ENCODE data around the gene ZNF777.

- TF ChIP-seq, protein P1, sequence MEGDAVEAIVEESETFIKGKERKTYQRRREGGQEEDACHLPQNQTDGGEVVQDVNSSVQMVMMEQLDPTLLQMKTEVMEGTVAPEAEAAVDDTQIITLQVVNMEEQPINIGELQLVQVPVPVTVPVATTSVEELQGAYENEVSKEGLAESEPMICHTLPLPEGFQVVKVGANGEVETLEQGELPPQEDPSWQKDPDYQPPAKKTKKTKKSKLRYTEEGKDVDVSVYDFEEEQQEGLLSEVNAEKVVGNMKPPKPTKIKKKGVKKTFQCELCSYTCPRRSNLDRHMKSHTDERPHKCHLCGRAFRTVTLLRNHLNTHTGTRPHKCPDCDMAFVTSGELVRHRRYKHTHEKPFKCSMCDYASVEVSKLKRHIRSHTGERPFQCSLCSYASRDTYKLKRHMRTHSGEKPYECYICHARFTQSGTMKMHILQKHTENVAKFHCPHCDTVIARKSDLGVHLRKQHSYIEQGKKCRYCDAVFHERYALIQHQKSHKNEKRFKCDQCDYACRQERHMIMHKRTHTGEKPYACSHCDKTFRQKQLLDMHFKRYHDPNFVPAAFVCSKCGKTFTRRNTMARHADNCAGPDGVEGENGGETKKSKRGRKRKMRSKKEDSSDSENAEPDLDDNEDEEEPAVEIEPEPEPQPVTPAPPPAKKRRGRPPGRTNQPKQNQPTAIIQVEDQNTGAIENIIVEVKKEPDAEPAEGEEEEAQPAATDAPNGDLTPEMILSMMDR (conservative IDR thresholded peaks at IDR 0.05; ENCODE audit: low read length) = no peak
- no peak for TF ChIP-seq EZH2phosphoT487 (IDR thresholded peaks at IDR 0.05; ENCODE audit: borderline replicate concordance)
Observed at GRCh38 chr7:149397470-149398043, 63.3 kb downstream of the ZNF777 start.
